Endodermal cell (in vitro differentiated cells): ENCODE data around the gene CAMSAP1. TPM values are rescaled to one million over a fixed set of nuclear protein-coding genes. Genes with fewer than 3 reads are reported as not detected.

ENCODE experiments used
- DNase-seq: peaks from one replicate; pipeline ENCODE4 v3.0.0-alpha.2; 2017
- H3K27ac ChIP-seq: 2 replicates; pipeline ENCODE4 v1.5.1; 2013; ENCODE audit warnings: mild to moderate bottlenecking, low read depth, low read length, moderate library complexity
- H3K27me3 ChIP-seq: 2 replicates; pipeline ENCODE4 v1.6.1; 2013; ENCODE audit warnings: mild to moderate bottlenecking, low read length, moderate library complexity; ENCODE audit not compliant: insufficient read depth, control insufficient read depth, poor library complexity, severe bottlenecking
- H3K36me3 ChIP-seq: 2 replicates; pipeline ENCODE4 v1.7.0; 2013; ENCODE audit warnings: mild to moderate bottlenecking, low read length, moderate library complexity; ENCODE audit not compliant: control insufficient read depth, insufficient read depth
- H3K4me1 ChIP-seq: one replicate; pipeline ENCODE4 v1.7.0; 2013; ENCODE audit warnings: low read length; ENCODE audit not compliant: control insufficient read depth, insufficient read depth
- H3K4me3 ChIP-seq: 2 replicates; pipeline ENCODE4 v1.5.1; 2013; ENCODE audit warnings: mild to moderate bottlenecking, low read length, moderate library complexity
- H3K9ac ChIP-seq: 2 replicates; pipeline ENCODE4 v1.6.1; 2013; ENCODE audit warnings: mild to moderate bottlenecking, low read length, moderate library complexity; ENCODE audit not compliant: poor library complexity, severe bottlenecking; ENCODE audit errors: extremely low read depth
- H3K9me3 ChIP-seq: 2 replicates; pipeline ENCODE4 v1.6.1; 2013; ENCODE audit warnings: mild to moderate bottlenecking, low read length, moderate library complexity; ENCODE audit not compliant: control insufficient read depth
- H3K27ac Mint-ChIP-seq: 2 replicates; pipeline ENCODE4 v1.8.0; 2020; ENCODE audit warnings: mixed read lengths
- H3K27me3 Mint-ChIP-seq: 2 replicates; pipeline ENCODE4 v1.8.0; 2021; ENCODE audit warnings: mild to moderate bottlenecking, mixed read lengths; ENCODE audit not compliant: insufficient read depth
- H3K36me3 Mint-ChIP-seq: 2 replicates; pipeline ENCODE4 v1.8.0; 2020; ENCODE audit warnings: low read depth, mixed read lengths
- H3K4me1 Mint-ChIP-seq: 2 replicates; pipeline ENCODE4 v1.8.0; 2020; ENCODE audit warnings: mixed read lengths
- H3K4me3 Mint-ChIP-seq: 2 replicates; pipeline ENCODE4 v1.8.0; 2020; ENCODE audit warnings: mild to moderate bottlenecking, moderate library complexity, mixed read lengths
- H3K9me3 Mint-ChIP-seq: 2 replicates; pipeline ENCODE4 v1.8.0; 2020; ENCODE audit warnings: mild to moderate bottlenecking, mixed read lengths
- CTCF ChIP-seq: fragments of 200-600 bp; sonication (generic); conservative IDR thresholded peaks from 2 replicates; pipeline ENCODE4 v1.5.0; 2021; ENCODE audit warnings: antibody characterized with exemption, mild to moderate bottlenecking
- WGBS, 2 experiments: methylation state at CpG; one replicate each; pipeline versions ENCODE4 v1.1.5 to v1.1.7; 2013; ENCODE audit warnings: missing lambda C conversion rate in 2 of 2, mixed read lengths in 1 of 2; ENCODE audit not compliant: insufficient coverage in 1 of 2, insufficient read length in 1 of 2; 5-methylcytosine and 5-hydroxymethylcytosine counted together
- total RNA-seq, 2 donors: library from RNA; stranded (reverse); fragmentation: NEBNext Ultra II Directional in 1 of 2; extraction: Animal tissue kit (Norgen Biotek cat#: 25700) in 1 of 2; gene quantifications; 2 replicates in 1 of 2; 3 replicates in 1 of 2; pipeline ENCODE4 v1.2.1, GENCODE V29; 2021

CAMSAP1 gene
- total RNA-seq, 2 donors from 2014 or later = 40.1 to 43.1 TPM

- Mint-ChIP-seq H3K4me1 (no peaks in the 10 kb centered on the region), H3K9me3 (no peaks in the 10 kb centered on the region), H3K27ac (no peak overlapping the region), H3K4me3 (no peak overlapping the region), H3K27me3 (no peaks in the 10 kb centered on the region), H3K36me3 (no peaks in the 10 kb centered on the region)
- Histone ChIP-seq H3K36me3 (no peaks in the 10 kb centered on the region), H3K4me1 (no peaks in the 10 kb centered on the region), H3K27ac (no peak overlapping the region), H3K4me3 (no peak overlapping the region), H3K9ac (no peak overlapping the region), H3K27me3 (no peaks in the 10 kb centered on the region), H3K9me3 (no peaks in the 10 kb centered on the region)
- TF ChIP-seq CTCF = no peak
- 82 to 94% methylated on average over 3 to 7 of the region's 7 CpGs for WGBS, 2 experiments
- DNase-seq = no peak
Measured at GRCh38 chr9:135775911-135776310, 131.4 kb downstream of the CAMSAP1 start.

- H3K27me3 ChIP-seq = no peaks in the 10 kb centered on the region
- H3K4me3 ChIP-seq = no peak overlapping the region
- Mint-ChIP-seq H3K36me3 (no peaks in the 10 kb centered on the region), H3K27me3 (no peaks in the 10 kb centered on the region), H3K27ac (no peak overlapping the region), H3K4me3 (no peak overlapping the region), H3K9me3 (no peaks in the 10 kb centered on the region), H3K4me1 (no peaks in the 10 kb centered on the region)
- no peaks in the 10 kb centered on the region for H3K36me3 ChIP-seq
- TF ChIP-seq CTCF = no peak
- WGBS, 2 experiments = 90% methylated on average over 7 to 24 of the region's 24 CpGs
- no peak overlapping the region for H3K9ac ChIP-seq
- DNase-seq = no peak
- H3K27ac ChIP-seq = no peak overlapping the region
- no peaks in the 10 kb centered on the region for H3K9me3 ChIP-seq
- no peaks in the 10 kb centered on the region for H3K4me1 ChIP-seq
Measured at GRCh38 chr9:135774794-135775525, 132.4 kb downstream of the CAMSAP1 start.

GRCh38 chr9:135774239-135774747 lies 133.1 kb downstream of the CAMSAP1 start:
- Histone ChIP-seq H3K27me3 (no peaks in the 10 kb centered on the region), H3K4me3 (no peak overlapping the region), H3K4me1 (no peaks in the 10 kb centered on the region), H3K9ac (no peak overlapping the region), H3K36me3 (no peaks in the 10 kb centered on the region), H3K27ac (no peak overlapping the region), H3K9me3 (no peaks in the 10 kb centered on the region)
- no peak for DNase-seq
- Mint-ChIP-seq H3K4me3 (no peak overlapping the region), H3K36me3 (no peaks in the 10 kb centered on the region), H3K27ac (no peak overlapping the region), H3K27me3 (no peaks in the 10 kb centered on the region), H3K4me1 (no peaks in the 10 kb centered on the region), H3K9me3 (no peaks in the 10 kb centered on the region)
- TF ChIP-seq CTCF = no peak
- 91 to 95% methylated on average over 7 to 15 of the region's 15 CpGs for WGBS, 2 experiments
